HepG2 (cell line): ENCODE data around the gene RPS27A. TPM values are rescaled to one million over a fixed set of nuclear protein-coding genes. Genes with fewer than 3 reads are reported as not detected.

Experiments
- GLI4 ChIP-seq: sonication (generic); formaldehyde crosslinking; IDR thresholded peaks from 2 replicates; pipeline ENCODE4 v1.5.1; 2020; ENCODE audit warnings: missing genetic modification reagents, mild to moderate bottlenecking, moderate library complexity, borderline replicate concordance
- KDM5B ChIP-seq: sonication (generic); formaldehyde crosslinking; IDR thresholded peaks from 2 replicates; pipeline ENCODE4 v1.4.0; 2020; ENCODE audit warnings: missing genetic modification reagents, mild to moderate bottlenecking, borderline replicate concordance
- MEIS2 ChIP-seq: sonication (generic); formaldehyde crosslinking; IDR thresholded peaks from 2 replicates; pipeline ENCODE4 v1.9.0; 2021; ENCODE audit warnings: mild to moderate bottlenecking, missing genetic modification reagents
- MZF1 ChIP-seq: sonication (generic); formaldehyde crosslinking; IDR thresholded peaks from 2 replicates; pipeline ENCODE4 v1.8.1; 2023; ENCODE audit warnings: mild to moderate bottlenecking, missing genetic modification reagents, borderline replicate concordance
- NR2C2 ChIP-seq: sonication (generic); formaldehyde crosslinking; IDR thresholded peaks from 2 replicates; pipeline ENCODE4 v1.4.0; 2020; ENCODE audit warnings: missing genetic modification reagents, mild to moderate bottlenecking, moderate library complexity, borderline replicate concordance
- RARG ChIP-seq: sonication (generic); formaldehyde crosslinking; IDR thresholded peaks from 2 replicates; pipeline ENCODE4 v1.4.0; 2020; ENCODE audit warnings: low read depth, mild to moderate bottlenecking, missing genetic modification reagents
- ZFP90 ChIP-seq: sonication (generic); formaldehyde crosslinking; IDR thresholded peaks from 2 replicates; pipeline ENCODE4 v1.8.0; 2022; ENCODE audit warnings: missing genetic modification reagents, mild to moderate bottlenecking, inconsistent platforms, borderline replicate concordance
- ZNF350 ChIP-seq: sonication (generic); formaldehyde crosslinking; IDR thresholded peaks from 2 replicates; pipeline ENCODE4 v1.4.0; 2020; ENCODE audit warnings: mild to moderate bottlenecking, low read depth, missing genetic modification reagents, borderline replicate concordance
- ZNF44 ChIP-seq: sonication (generic); formaldehyde crosslinking; IDR thresholded peaks from 2 replicates; pipeline ENCODE4 v1.5.1; 2020; ENCODE audit warnings: mild to moderate bottlenecking, missing genetic modification reagents
- ZNF543 ChIP-seq: sonication (generic); formaldehyde crosslinking; IDR thresholded peaks from 2 replicates; pipeline ENCODE4 v1.4.0; 2020; ENCODE audit warnings: mild to moderate bottlenecking, missing genetic modification reagents
- ZNF749 ChIP-seq: sonication (generic); formaldehyde crosslinking; IDR thresholded peaks from 2 replicates; pipeline ENCODE4 v1.8.0; 2022; ENCODE audit warnings: mild to moderate bottlenecking, missing genetic modification reagents, moderate library complexity, borderline replicate concordance
- ZNF75D ChIP-seq: sonication (generic); formaldehyde crosslinking; IDR thresholded peaks from 2 replicates; pipeline ENCODE4 v1.8.1; 2023; ENCODE audit warnings: missing genetic modification reagents, mild to moderate bottlenecking, borderline replicate concordance
- polyA plus RNA-seq, 8 experiments: library from polyadenylated mRNA; depleted of rRNA in 3 of 8; stranded (reverse) in 7 of 8; unstranded in 1 of 8; fragments of >200 nt; fragmentation: Illumina TruSeq in 4 of 8; extraction: Trizol in 4 of 8; gene quantifications; 2 replicates each; pipeline versions ENCODE4 v1.2.1 to v1.2.3, GENCODE V29; 2011 to 2016; ENCODE audit warnings: low read depth in 4 of 8, missing spikeins in 1 of 8, mixed read lengths in 1 of 8; ENCODE audit not compliant: insufficient read depth in 1 of 8
- total RNA-seq, 5 experiments: library from RNA; depleted of rRNA; stranded (reverse); fragments of >200 nt; fragmentation: Illumina TruSeq; extraction: Trizol; gene quantifications; 2 replicates each; pipeline ENCODE4 v1.2.3, GENCODE V29; 2016; ENCODE audit warnings: low read depth in 1 of 5
- TF ChIP-seq, protein P1 (sequence below): sonication (generic); formaldehyde crosslinking; IDR thresholded peaks from 2 replicates; pipeline ENCODE4 v1.4.0; 2020; ENCODE audit warnings: mild to moderate bottlenecking, missing genetic modification reagents, borderline replicate concordance
- TF ChIP-seq, protein P2 (sequence below): sonication (generic); formaldehyde crosslinking; IDR thresholded peaks from 2 replicates; pipeline ENCODE4 v1.8.0; 2022; ENCODE audit warnings: mild to moderate bottlenecking, missing genetic modification reagents; ENCODE audit not compliant: insufficient replicate concordance
- TF ChIP-seq, protein P3 (sequence below): sonication (generic); formaldehyde crosslinking; IDR thresholded peaks from 2 replicates; pipeline ENCODE4 v1.5.0; 2020; ENCODE audit warnings: mild to moderate bottlenecking, missing genetic modification reagents
- TF ChIP-seq, protein P4 (sequence below): sonication (generic); formaldehyde crosslinking; IDR thresholded peaks from 2 replicates; pipeline ENCODE4 v1.5.0; 2020; ENCODE audit warnings: missing genetic modification reagents

The RPS27A gene
- total and polyA plus RNA-seq, 2 of the 13 experiments (the other 11 are each of a cell fraction or from before 2014, with no cell fraction given) = 2,779 to 3,269 TPM

DNA sequence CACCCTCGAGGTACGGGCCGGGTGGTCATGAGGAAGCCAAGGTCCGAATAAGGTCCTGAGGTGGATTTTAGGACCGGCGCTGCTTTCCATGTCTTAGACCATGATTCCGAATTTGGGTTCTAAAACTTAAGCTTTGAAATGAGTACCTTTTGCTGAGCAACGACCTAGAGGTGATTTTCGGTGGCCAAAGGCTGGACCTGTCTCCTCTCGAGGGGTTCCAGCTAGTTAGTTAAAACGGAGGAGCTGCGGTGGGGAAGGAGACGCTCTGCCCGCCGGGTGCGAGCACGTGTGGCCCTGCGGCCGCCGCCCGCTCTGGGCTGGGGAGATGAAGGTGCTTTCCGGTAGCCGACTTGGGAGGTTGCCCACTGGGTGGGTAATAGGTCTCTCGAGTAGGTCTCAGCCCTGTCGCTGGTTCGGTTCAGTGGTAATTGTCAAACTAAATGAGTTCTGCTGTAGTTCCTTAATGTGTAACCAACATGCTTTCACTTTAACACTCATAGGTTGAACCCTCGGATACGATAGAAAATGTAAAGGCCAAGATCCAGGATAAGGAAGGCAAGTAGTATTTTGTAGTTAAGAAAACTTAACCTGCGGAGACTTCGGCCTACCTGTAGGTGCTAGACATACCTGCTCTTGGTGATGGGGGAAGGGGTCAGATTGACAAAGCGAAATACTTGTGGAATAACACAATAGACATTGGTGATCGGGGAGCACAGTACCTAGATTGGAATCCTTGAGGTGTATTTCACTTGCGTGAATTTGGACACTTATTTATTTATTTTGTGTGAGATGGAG lies 572 bp downstream of the RPS27A start (continued):
- TF ChIP-seq MZF1 (CRISPR knock-in tag) (0 out of 2 replicates have a peak, but pooled peaks have one; percentile 19), MEIS2 (0 out of 2 replicates have a peak, but pooled peaks have one; percentile 23), GLI4 (CRISPR knock-in tag) (0 out of 2 replicates have a peak, but pooled peaks have one; percentile 76), ZNF44 (CRISPR knock-in tag) (peak; percentile 8; the same call in 1 of the 2 replicates), RARG (peak; percentile 78; the same call in 1 of the 2 replicates), ZFP90 (0 out of 2 replicates have a peak, but pooled peaks have one; percentile 9), ZNF350 (CRISPR knock-in tag) (no peak), NR2C2 (no peak), ZNF75D (CRISPR knock-in tag) (no peak), ZNF749 (CRISPR knock-in tag) (0 out of 2 replicates have a peak, but pooled peaks have one; percentile 58), KDM5B (CRISPR knock-in tag) (0 out of 2 replicates have a peak, but pooled peaks have one; percentile 16), ZNF543 (CRISPR knock-in tag) (peak; percentile 28; the same call in 1 of the 2 replicates)
- TF ChIP-seq, protein P1, sequence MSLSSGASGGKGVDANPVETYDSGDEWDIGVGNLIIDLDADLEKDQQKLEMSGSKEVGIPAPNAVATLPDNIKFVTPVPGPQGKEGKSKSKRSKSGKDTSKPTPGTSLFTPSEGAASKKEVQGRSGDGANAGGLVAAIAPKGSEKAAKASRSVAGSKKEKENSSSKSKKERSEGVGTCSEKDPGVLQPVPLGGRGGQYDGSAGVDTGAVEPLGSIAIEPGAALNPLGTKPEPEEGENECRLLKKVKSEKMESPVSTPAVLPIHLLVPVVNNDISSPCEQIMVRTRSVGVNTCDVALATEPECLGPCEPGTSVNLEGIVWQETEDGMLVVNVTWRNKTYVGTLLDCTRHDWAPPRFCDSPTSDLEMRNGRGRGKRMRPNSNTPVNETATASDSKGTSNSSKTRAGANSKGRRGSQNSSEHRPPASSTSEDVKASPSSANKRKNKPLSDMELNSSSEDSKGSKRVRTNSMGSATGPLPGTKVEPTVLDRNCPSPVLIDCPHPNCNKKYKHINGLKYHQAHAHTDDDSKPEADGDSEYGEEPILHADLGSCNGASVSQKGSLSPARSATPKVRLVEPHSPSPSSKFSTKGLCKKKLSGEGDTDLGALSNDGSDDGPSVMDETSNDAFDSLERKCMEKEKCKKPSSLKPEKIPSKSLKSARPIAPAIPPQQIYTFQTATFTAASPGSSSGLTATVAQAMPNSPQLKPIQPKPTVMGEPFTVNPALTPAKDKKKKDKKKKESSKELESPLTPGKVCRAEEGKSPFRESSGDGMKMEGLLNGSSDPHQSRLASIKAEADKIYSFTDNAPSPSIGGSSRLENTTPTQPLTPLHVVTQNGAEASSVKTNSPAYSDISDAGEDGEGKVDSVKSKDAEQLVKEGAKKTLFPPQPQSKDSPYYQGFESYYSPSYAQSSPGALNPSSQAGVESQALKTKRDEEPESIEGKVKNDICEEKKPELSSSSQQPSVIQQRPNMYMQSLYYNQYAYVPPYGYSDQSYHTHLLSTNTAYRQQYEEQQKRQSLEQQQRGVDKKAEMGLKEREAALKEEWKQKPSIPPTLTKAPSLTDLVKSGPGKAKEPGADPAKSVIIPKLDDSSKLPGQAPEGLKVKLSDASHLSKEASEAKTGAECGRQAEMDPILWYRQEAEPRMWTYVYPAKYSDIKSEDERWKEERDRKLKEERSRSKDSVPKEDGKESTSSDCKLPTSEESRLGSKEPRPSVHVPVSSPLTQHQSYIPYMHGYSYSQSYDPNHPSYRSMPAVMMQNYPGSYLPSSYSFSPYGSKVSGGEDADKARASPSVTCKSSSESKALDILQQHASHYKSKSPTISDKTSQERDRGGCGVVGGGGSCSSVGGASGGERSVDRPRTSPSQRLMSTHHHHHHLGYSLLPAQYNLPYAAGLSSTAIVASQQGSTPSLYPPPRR (CRISPR knock-in tag) = peak; percentile 57; the same call in 1 of the 2 replicates
- TF ChIP-seq, protein P2, sequence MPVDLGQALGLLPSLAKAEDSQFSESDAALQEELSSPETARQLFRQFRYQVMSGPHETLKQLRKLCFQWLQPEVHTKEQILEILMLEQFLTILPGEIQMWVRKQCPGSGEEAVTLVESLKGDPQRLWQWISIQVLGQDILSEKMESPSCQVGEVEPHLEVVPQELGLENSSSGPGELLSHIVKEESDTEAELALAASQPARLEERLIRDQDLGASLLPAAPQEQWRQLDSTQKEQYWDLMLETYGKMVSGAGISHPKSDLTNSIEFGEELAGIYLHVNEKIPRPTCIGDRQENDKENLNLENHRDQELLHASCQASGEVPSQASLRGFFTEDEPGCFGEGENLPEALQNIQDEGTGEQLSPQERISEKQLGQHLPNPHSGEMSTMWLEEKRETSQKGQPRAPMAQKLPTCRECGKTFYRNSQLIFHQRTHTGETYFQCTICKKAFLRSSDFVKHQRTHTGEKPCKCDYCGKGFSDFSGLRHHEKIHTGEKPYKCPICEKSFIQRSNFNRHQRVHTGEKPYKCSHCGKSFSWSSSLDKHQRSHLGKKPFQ (CRISPR knock-in tag) = peak; percentile 94
- TF ChIP-seq, protein P3, sequence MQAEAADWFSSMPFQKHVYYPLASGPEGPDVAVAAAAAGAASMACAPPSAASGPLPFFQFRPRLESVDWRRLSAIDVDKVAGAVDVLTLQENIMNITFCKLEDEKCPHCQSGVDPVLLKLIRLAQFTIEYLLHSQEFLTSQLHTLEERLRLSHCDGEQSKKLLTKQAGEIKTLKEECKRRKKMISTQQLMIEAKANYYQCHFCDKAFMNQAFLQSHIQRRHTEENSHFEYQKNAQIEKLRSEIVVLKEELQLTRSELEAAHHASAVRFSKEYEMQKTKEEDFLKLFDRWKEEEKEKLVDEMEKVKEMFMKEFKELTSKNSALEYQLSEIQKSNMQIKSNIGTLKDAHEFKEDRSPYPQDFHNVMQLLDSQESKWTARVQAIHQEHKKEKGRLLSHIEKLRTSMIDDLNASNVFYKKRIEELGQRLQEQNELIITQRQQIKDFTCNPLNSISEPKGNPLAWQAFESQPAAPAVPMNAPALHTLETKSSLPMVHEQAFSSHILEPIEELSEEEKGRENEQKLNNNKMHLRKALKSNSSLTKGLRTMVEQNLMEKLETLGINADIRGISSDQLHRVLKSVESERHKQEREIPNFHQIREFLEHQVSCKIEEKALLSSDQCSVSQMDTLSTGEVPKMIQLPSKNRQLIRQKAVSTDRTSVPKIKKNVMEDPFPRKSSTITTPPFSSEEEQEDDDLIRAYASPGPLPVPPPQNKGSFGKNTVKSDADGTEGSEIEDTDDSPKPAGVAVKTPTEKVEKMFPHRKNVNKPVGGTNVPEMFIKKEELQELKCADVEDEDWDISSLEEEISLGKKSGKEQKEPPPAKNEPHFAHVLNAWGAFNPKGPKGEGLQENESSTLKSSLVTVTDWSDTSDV (CRISPR knock-in tag) = peak; percentile 80; the same call in 1 of the 2 replicates
- TF ChIP-seq, protein P4, sequence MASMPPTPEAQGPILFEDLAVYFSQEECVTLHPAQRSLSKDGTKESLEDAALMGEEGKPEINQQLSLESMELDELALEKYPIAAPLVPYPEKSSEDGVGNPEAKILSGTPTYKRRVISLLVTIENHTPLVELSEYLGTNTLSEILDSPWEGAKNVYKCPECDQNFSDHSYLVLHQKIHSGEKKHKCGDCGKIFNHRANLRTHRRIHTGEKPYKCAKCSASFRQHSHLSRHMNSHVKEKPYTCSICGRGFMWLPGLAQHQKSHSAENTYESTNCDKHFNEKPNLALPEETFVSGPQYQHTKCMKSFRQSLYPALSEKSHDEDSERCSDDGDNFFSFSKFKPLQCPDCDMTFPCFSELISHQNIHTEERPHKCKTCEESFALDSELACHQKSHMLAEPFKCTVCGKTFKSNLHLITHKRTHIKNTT (CRISPR knock-in tag) = 0 out of 2 replicates have a peak, but pooled peaks have one; percentile 60
